ENCODE data around the gene MEDAG.
"Not testable (repeated sequence)": the region's sequence is repeated elsewhere in the genome, so short reads cannot be mapped to it uniquely, and the experiment has no call there.

The MEDAG gene

DNA sequence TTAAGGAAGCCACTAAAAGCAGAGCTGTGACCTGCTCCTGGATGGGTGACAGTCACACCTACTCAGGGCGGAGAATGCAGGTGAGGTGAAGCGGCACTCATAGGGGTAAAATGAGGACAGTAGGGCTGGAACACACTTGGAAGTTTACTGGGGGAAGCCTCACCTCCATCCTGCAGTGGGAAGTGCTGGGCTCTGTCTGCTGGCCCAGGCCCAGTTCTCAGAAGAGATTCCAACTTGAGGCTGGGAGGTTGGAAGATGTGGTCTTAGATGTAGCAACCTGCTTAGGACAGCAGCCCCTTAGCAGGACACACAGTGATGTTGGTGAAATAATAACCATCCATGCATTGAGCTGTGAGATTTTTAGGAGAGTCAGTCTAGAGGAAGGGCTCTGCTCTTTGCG, 4.6 kb downstream of the MEDAG start:
- FAIRE-seq: no peak

GRCh38 chr13:30915691-30916541, 9.8 kb downstream of the MEDAG start:
- no peak for FAIRE-seq

- FAIRE-seq: no peak
These were observed 10.9 kb downstream of the MEDAG start for GRCh38 chr13:30916991-30917390.

- no peak for FAIRE-seq
These were observed 12.8 kb downstream of the MEDAG start for GRCh38 chr13:30918662-30919405.

DNA sequence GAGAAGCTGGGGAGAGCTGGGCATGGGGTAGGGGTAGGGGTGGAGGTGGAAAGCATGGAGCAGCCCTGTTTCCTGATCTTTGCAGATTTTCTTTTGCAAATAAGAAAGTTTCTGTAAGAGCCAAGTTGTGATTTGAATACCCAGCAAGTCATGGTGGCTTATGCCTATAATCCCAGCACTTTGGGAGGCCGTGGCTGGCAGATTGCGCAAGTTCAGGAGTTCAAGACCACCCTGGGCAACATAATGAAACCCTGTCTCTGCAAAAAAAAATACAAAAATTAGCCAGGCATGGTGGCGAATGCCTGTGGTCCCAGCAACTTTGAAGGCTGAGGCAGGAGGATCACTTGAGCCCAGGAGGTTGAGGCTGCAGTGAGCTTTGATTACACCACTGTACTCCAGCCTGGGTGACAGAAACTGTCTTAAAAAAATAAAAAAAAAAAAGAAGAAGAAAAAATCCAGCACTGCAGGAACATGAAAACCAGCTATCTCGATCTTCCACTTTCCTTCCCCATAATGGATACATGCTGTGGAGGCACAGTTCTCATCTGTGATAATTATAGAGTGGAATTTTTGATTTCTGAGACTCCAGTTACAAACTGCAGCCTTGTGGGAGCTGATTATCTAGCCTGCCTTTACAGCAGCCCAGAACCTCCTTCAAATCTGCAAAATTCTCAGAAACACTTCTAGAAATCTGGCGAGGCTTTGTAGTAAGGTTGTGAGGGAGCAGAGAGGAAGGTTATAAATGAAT, 14.3 kb downstream of the MEDAG start:
- FAIRE-seq: no peak

DNA sequence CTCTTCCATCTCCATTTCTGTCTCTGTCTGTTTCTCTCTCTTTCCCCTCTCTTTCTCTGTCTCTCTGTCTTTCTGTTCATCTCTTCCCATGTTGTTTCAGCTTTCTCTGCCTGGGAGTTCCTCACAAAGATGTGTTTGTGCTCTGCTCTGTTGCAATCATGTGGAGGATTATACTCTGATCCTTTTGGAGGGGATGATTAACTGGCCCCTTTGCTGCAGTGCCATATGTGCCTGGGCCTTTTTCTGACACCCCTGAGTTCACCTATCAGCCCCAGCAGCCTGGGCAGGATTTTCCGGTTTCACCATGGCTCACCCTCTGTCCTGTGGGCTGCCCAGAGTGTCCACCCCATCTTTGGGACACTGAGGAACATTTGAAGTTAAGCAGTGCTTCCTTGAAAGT, 17.3 kb downstream of the MEDAG start:
- no peak for FAIRE-seq

- no peak for FAIRE-seq
These were observed 18.6 kb downstream of the MEDAG start for GRCh38 chr13:30924721-30925120.

DNA sequence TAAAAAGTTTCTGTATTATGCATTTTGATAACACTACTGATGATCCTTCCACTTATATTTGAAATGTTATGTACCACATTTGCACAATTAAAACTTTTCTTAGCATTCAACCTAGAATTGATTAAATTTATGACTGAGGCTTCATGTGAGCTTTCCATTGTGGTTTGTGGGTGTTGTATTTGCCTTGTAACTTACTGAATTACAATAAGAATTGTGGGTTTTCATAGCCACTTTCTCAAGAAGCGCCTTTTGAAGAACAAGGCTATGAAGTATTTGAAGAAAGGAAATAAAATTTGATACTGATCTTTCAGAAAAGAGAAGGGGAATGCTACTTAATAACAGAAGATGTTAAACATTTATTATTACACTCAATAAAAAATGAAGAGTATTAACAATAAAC, 19.4 kb downstream of the MEDAG start:
- no peak for FAIRE-seq

- FAIRE-seq: no peak
These were observed 20.7 kb downstream of the MEDAG start for GRCh38 chr13:30926781-30927180.

DNA sequence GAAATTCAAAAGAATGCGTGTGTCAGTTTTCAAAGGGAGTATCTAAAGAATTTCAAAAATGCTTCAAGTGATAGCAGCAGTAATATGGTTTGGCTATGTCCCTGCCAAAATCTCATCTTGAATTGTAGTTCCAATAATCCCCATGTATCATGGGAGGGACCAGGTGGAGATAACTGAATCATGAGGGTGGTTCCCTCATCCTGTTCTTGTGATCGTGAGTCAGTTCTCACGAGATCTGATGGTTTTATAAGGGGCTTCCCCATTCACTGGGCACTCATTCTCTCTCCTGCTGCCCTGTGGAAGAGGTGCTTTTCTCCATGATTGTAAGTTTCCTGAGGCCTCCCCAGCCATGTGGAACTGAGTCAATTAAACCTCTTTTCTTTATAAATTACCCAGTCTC, 21.1 kb downstream of the MEDAG start:
- FAIRE-seq: not testable (repeated sequence)

DNA sequence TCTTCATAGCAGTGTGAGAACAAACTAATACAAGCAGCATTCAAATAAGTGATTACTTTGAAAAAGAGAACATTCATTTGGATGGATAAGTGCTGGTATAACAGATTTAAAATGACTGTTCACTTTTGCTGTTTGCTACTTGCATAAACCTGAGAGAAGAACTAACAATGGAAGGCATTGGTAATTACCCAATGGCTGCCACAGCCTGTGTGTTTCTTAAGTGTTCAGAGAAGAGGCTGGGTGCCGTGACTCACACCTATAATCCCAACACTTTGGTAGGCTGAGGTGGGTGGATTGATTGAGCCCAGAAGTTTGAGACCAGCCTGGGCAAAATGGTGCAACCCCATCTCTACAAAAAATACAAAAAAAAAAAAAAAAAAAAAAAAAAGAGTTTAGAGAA, 21.5 kb downstream of the MEDAG start:
- FAIRE-seq: no peak

DNA sequence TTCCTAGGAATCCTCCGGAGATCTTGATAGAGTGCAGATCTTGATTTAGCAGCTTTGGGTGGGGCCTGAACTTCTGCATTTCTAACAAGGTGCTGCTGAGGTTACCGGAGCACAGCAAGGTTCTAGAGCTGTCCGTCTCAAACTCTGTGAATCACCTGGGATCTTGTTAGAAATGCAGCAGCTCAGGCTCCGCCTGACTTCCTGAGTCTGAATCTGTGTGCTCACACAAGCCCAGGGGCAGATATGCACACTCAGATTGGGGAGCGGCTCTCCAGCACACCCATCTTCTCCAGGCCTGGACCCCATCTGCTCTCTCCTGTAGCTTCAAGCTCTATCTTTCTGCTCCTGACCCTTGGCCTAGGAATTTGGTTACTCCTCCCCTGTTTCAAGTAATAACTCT, 22.9 kb downstream of the MEDAG start:
- FAIRE-seq: no peak

DNA sequence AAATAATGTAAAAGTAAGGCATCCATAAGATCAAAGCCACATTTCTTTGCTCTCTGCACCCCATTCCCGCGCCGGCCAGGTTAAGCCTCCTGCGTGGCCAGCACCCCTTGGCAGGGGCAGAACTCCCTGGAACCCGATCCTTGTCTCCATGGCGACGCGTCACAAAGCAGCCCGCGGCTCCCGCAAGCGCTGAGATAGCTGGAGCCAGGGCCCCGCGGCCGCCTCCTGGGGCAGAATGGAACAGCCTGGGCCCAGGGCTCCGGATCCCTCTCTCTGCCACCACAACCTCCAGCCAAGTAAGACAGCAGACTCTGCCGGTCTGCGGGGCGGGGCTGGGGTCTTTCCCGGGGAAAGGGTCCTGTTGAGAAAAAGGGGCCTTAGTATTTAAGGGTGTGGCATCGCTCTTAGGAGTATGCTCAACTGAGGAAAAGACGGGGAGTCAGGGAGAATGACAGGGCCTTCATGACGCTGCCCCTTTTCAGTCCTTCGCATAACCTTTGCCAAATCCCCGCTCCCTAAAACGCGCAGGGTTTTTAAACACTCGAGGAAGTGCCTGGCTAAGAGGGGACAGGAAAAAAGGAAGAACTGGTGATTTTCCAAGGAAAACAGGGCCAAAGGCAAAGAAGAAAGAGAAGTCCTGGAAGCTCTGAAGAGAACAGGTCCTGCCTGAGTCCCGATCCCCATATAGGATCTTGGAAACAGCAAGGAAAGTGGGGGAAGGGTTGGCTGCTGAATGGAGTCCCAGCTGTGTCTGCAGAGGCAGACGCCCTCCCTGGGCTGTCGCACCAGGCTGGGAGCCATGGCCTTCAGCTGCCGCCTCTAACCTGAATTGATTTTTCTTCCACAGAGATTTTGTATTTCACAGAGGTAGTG, 26.6 kb downstream of the MEDAG start, which contains the start of gene TEX26:
Gene TEX26 (plus strand): TSS at position 176 of the 873 bp plus-strand sequence. CDS start 60 bp downstream, at position 236.
- no peak for FAIRE-seq

DNA sequence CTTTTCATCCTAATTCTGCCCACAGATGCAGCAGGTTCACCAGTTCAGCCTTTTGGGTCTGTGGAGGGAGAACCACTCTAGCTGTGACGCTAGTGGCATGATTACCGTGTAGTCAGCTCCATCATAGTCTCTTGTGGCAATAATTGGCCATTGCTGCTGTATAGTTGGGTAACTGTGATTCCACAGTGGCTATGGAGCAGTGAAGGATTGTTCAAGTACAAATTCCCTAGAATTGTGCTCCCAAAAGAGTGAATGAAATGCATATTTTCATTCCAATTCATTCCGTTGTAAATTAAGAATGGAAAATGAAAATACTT, 27.2 kb downstream of the MEDAG start:
- FAIRE-seq: no peak

DNA sequence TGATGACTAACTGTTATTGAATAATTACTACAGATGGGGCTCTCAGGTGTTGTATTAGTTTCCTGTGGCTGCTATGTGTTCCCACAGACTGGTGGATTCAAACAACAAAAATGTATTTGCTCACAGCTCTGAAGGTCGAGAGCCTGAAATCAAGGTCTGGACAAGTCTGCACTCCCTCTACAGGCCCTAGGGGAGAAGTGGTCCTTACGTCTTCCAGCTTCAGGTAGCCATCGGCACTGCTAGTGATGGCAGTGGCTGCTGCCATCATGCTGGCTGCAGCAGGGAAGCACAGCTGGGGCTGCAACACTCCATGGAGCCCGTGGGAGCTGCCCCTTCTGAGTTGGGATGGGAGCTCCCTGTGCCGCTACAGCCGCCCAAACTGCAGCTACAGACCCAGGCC, 28.3 kb downstream of the MEDAG start:
- no peak for FAIRE-seq

DNA sequence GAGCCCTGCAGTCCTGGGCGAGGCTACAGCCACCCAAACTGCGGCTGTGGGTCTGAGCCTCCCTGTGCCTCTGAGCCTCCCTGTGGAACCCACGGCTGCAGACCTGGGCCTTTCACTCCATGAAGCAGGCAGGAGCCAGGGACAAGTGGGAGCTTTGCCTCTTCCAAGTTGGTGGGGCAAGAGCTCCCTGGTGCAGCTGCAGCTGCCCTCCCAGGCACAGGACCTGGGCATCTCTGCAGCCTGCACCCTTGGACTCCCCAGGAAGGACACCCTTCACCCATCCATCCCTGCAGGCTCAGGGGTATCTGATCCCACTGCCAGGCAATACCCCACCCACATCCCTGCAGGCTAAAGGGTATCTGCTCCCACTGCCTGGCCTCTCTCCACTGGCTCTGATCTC, 28.7 kb downstream of the MEDAG start:
- no peak for FAIRE-seq

DNA sequence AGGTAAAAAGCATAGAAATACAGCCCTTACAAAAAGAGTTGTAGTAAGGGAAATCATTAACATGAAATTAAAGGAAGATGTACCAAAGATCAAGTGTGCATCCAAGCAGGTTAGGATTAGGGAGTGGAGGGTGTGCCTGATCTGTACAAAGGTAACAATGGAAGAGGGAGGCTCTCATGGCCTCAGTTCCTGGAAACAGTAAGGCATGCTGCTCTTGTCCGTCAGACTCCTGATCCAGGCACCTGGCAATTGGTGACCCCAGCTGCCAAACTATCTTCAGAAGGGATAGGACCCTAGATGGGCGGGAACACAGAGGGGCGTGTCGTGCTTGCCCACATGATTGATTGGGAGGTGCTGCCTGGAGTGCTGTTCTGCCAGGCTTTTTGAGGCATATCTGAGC, 30.9 kb downstream of the MEDAG start:
- no peak for FAIRE-seq

- no peak for FAIRE-seq
These were observed 37.8 kb downstream of the MEDAG start for GRCh38 chr13:30943881-30944280.

GRCh38 chr13:30957258-30957943, 51.3 kb downstream of the MEDAG start:
- FAIRE-seq: no peak

GRCh38 chr13:30959678-30960077, 53.6 kb downstream of the MEDAG start:
- FAIRE-seq: no peak

- FAIRE-seq: no peak
These were observed 57.7 kb downstream of the MEDAG start for GRCh38 chr13:30963791-30964190.

DNA sequence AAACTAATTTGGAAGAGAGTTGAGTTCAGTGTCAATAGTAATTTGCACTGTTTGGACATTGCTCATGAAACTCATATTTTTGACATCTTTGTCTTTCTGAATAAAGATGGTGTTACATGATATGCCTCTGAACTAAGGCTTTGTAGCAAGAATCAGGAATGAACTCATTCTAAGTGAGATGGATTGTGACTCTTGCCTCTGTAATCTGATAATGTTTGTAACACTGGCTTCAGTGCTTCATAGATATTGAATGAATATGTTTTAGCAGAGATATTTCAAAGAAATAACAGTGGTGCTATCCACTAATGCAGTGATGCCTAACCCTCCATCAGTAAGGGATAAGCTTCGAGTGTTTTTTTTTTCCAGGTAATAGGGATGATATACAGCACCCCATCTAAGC, 59.3 kb downstream of the MEDAG start:
- FAIRE-seq: no peak
